GM19438 (cell line): ENCODE results near the gene DGCR6L.
"Not testable (repeated sequence)": the region's sequence is repeated elsewhere in the genome, so short reads cannot be mapped to it uniquely, and the experiment has no call there.

Experiments
- ATAC-seq: cut with Tn5 transposase; IDR thresholded peaks from one replicate; pipeline ENCODE4 v1.9.1; 2021; ENCODE audit warnings: low read depth; ENCODE audit not compliant: unreplicated experiment

The DGCR6L gene

GRCh38 chr22:20310773-20311172, 9.1 kb downstream of the DGCR6L start:
- not testable (repeated sequence) for ATAC-seq

GRCh38 chr22:20310180-20310579, 9.7 kb downstream of the DGCR6L start:
- ATAC-seq: not testable (repeated sequence)

GRCh38 chr22:20308806-20309650, 10.8 kb downstream of the DGCR6L start:
- ATAC-seq: not testable (repeated sequence)

DNA sequence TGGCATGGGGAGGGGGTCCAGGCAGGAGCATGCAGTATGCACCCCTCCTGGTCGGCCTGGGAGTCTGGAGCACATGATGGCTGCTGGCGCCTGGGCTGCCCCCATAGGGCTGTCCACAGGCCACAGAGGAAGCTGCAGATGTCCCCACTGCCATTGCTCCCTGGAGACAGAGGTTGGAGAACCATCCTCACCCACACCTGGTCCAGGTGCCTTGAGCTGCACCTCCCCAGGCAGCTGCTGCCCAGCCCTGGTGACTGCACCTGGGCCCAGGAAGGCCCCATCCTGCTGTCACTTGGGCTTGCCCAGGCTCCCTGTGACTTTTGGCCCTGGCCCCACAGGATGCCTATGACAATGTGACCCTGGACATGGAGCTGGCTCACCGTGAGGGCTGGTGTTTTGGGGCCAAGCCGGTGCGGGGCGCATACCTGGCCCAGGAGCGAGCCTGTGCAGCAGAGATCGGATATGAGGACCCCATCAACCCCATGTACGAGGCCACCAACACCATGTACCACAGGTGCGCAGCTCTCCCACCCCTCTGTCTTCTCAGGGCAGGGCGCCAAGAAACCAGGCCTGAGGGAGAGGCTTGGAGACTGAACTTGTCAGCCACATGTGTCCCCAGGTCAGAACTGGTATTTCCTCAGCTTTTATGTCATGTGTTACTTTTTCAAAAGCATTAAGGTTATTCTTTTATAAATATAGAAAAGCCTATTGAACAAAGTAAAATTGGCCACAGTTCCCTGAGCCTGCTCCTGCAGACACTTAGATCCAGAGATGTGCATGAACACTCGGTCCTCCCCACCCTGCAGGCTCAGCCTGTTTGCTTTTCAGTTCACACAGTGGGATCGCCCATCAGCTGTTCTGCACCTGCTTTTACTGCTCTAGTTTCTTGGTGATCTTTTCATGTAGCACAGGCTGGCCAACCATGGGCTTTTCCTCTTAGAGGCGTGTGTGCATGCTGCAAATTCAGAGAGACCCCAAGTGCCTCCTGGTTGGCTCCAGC, 12.1 kb downstream of the DGCR6L start:
- ATAC-seq: not testable (repeated sequence)

DNA sequence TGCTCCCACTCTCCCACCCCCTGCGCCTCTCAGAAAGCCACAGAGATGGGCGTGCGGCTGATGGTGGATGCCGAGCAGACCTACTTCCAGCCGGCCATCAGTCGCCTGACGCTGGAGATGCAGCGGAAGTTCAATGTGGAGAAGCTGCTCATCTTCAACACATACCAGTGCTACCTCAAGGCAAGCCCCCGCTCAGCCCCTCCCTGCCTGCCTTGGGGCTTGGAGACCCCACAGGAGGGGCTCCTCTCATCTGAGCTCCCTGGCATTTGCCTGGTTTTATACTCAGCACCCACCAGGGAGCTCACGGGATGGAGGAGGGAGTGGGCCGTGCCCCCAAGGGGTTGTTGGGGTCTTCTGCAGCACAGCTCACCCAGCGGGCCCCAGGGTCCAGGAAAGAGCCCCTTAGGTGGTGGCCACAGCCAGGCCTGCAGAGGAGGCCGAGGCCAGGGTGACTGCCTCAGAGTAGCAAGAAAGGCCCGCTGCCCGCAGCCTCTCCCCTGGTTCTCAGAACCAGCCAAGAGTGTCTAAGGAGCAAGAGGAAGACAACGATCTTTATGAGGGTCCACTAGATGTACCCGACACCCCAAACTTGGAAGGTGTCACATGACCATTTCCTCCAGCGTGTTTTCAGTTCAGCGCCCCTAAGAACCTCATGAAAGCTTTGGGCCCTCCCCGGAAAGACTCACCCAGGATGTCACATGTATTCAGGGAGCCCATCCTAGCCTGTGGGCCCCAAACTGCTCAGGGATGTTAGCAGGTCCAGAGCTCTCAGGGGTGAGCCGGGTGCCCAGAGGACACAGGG, 13.0 kb downstream of the DGCR6L start:
- ATAC-seq: not testable (repeated sequence)

GRCh38 chr22:20305894-20306645, 13.8 kb downstream of the DGCR6L start:
- no peak for ATAC-seq

DNA sequence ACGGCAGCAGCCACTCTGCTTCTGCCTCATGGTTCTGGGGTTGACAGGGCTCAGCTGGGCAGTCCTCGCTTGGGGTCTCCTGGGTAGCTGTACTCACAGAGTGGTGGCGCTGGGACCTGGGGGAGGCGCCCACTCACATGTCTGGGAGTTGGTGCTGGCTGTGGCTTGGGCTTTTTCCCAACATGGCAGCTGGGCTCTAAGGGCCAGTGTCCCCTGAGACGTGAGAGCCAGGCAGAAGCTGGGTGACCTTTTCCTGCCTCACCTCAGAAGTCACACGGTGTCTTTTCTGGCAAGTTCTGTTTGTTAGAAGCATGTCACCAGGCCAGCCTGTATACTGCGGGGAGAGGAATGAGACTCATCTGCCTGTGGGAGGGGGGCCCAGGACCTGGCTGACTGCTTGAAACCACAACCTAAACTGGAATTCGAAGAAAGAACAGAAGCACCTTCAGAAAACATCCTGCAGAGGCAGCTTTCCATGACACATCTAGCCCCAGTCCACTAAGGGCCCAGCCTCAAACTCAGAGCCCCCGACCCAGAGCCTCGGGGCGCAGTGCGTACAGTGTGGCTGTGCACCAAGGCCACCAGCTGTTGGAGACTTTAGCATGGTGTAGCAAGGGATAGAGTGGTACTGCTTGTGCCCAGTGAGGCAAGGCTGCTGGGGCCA, 14.5 kb downstream of the DGCR6L start:
- ATAC-seq: not testable (repeated sequence)

DNA sequence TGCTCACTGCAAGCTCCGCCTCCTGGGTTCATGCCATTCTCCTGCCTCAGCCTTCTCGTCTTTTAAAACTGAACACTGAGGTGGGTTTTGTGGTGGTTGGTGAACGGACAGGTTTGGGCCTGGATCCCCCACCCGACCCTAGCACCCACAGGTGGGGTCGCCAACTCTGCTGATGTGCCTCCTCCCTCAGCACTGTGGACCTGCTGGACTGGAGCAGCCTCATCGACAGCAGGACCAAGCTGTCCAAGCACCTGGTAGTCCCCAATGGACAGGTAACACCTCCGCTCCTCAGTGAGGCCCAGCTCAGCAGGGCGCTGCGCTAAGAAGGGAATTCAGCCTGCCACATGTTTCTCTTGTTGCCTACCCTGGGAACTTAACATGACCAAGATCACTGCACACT, 15.2 kb downstream of the DGCR6L start:
- no peak for ATAC-seq

GRCh38 chr22:20303229-20303534, 16.7 kb downstream of the DGCR6L start:
- not testable (repeated sequence) for ATAC-seq

DNA sequence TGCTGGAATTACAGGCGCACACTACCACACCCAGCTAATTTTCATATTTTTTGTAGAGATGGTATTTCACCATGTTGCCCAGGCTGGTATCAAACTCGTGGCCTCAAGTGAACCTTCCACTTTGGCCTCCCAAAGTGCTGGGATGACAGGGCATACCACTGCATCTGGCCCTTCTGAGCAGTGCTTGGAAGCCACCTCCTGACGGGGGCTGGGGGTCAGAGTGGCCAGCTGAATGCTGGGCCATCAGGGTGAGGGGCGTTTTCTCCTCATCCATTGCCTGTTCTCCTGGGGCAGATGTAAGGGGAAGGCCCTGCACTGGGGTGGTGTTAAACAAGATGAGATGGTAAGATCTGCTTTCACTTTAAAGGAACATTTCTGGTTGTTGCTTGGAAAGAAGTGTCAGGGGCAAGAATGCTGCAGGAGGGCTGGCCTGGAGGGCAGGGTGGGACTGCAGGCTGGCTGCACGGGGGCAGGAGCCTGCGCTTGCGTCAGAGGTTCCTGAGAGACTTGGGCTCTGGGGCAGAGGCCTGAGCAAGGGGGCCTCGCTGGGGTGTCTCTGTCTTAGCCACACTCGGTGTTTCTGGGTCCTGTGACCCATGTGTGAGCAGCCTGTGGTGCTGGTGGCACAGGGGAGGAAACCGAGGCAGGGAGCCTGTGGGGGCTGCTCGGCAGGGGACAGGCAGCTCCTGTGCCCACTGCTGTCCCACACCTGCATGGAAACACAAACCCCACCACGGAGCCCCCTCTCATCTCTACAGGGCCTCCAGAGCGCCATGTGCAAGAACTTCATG, 17.2 kb downstream of the DGCR6L start:
- no peak for ATAC-seq

DNA sequence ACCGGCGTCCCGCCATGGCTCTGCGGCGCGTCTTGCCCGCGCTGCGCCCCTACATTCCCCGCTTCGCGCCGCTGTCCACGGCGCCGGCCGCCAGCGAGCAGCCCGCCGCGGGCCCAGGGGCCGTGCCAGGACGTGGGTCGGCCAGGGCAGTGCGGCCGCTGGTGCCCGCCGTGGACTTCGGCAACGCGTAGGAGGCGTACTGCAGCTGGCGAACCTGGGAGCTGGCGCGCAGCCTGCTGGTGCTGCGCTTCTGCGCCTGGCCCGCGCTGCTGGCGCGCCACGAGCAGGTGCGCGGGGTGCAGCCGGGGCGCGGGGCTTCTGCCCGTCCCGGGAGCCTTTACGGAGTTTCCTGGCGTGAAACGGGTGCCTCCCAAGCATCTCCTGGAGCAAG, 20.1 kb downstream of the DGCR6L start:
- ATAC-seq: peak; percentile 13

GRCh38 chr22:20298803-20299745, 20.8 kb downstream of the DGCR6L start:
- peak; percentile 77 for ATAC-seq

DNA sequence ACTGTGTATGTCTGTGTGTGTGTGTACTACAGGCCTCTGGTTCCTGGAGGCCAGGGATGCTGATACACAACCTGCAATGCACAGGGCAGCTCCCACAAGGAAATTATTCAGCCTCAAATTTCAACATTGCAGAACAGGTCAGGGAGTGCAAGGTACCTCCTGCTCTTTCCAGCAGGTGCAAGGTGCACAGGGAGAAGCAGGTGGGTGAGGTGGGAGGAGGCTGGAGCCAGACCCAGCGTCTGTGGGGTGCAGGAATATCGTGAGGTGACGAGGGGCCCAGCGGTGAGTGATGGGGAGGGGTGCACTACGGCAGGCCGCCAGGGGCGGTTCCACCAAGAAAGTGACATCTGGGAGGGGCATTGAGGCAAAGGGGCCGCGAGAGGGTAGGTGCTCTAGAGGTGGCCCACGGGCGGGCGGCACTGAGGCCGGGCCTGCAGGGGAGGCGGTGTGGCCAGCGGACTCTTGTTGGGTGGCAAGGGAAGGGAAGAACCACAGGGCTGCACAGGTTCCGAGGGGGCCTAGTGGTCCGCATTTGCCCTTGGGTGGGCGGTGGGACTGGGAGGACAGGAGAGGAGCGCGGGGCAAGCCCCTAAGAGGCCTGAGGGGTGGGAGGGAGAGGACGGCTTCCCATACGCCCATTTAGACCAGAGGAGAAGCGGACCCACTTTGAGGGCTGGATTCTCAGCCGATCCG, 21.6 kb downstream of the DGCR6L start:
- ATAC-seq: no peak

GRCh38 chr22:20297414-20298109, 22.3 kb downstream of the DGCR6L start:
- ATAC-seq: no peak

DNA sequence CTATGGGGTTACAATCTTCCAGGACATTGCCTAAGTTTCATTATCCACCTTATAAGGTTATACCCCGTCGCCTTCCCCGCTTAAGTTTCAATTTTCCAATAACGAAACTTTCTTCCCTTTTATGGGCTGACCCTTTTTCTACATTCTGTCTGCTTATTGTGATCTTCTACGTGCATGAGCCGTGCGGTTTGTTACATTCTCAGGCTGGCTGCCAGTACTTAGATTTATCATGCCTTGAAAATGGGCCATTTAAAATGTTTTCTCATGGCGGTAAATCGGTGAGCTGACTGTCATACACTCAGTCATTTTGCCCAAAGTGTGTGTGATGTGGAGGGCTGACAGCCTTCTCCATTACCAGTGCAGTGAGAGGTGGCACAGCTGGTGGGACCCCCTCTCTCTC, 23.3 kb downstream of the DGCR6L start:
- no peak for ATAC-seq
